GM19467 (cell line): Measurements from ENCODE around the gene KANSL1L.

Experiments
- ATAC-seq: cut with Tn5 transposase; IDR thresholded peaks from one replicate; pipeline ENCODE4 v1.9.1; 2021; ENCODE audit warnings: mild to moderate bottlenecking, moderate library complexity; ENCODE audit not compliant: unreplicated experiment

KANSL1L gene

GRCh38 chr2:210072922-210073509, 98.2 kb downstream of the KANSL1L start:
- peak; percentile 75 for ATAC-seq

GRCh38 chr2:210072493-210072892, 98.7 kb downstream of the KANSL1L start:
- ATAC-seq = no peak

- ATAC-seq = no peak
Measured at GRCh38 chr2:210063306-210063705, 107.9 kb downstream of the KANSL1L start.

GRCh38 chr2:210055825-210056224, 115.4 kb downstream of the KANSL1L start:
- no peak for ATAC-seq

GRCh38 chr2:210054696-210055095, 116.5 kb downstream of the KANSL1L start:
- no peak for ATAC-seq

GRCh38 chr2:210050885-210051284, 120.3 kb downstream of the KANSL1L start:
- ATAC-seq = no peak

- ATAC-seq = no peak
Measured at GRCh38 chr2:210049831-210050230, 121.4 kb downstream of the KANSL1L start.

GRCh38 chr2:210046851-210047500, 124.2 kb downstream of the KANSL1L start:
- no peak for ATAC-seq

GRCh38 chr2:210038078-210038477, 133.1 kb downstream of the KANSL1L start:
- ATAC-seq = no peak

GRCh38 chr2:210035679-210036078, 135.5 kb downstream of the KANSL1L start:
- no peak for ATAC-seq

GRCh38 chr2:210034087-210034683, 137.0 kb downstream of the KANSL1L start:
- ATAC-seq = no peak

- ATAC-seq = no peak
Measured at GRCh38 chr2:210028178-210028577, 143.0 kb downstream of the KANSL1L start.

GRCh38 chr2:210027608-210028007, 143.6 kb downstream of the KANSL1L start:
- no peak for ATAC-seq

- ATAC-seq = no peak
Measured at GRCh38 chr2:210022824-210023223, 148.4 kb downstream of the KANSL1L start.

- ATAC-seq = no peak
Measured at GRCh38 chr2:210020138-210020537, 151.1 kb downstream of the KANSL1L start.

GRCh38 chr2:210009896-210010295, 161.3 kb downstream of the KANSL1L start:
- ATAC-seq = no peak

- no peak for ATAC-seq
Measured at GRCh38 chr2:210009126-210009525, 162.1 kb downstream of the KANSL1L start.

GRCh38 chr2:210007895-210008294, 163.3 kb downstream of the KANSL1L start:
- ATAC-seq = no peak

- ATAC-seq = no peak
Measured at GRCh38 chr2:210004881-210005280, 166.3 kb downstream of the KANSL1L start.

GRCh38 chr2:210003359-210003758, 167.8 kb downstream of the KANSL1L start:
- ATAC-seq = no peak

GRCh38 chr2:210002158-210003157, 168.8 kb downstream of the KANSL1L start, which contains the start of gene RPE:
Gene RPE, plus strand, starts transcription at chr2:210002638. Its CDS starts 24 bp downstream, at chr2:210002662.
- peak; percentile 100 for ATAC-seq
